Measurements from ENCODE around the gene ZNF644. TPM values are rescaled to one million over a fixed set of nuclear protein-coding genes. Genes with fewer than 3 reads are reported as not detected.
"Not testable (repeated sequence)": the region's sequence is repeated elsewhere in the genome, so short reads cannot be mapped to it uniquely, and the experiment has no call there.

Gene ZNF644
- total RNA-seq, 1 donor from 2014 or later: 26.2 TPM

GRCh38 chr1:90940746-90941145 is 81.1 kb downstream of the ZNF644 start:
- no peak overlapping the region for H3K4me3 ChIP-seq (ENCODE audit: low read depth, low read length)
- DNase-seq (ENCODE audit: low read depth): no peak
- TF ChIP-seq CTCF (conservative IDR thresholded peaks at IDR 0.05; ENCODE audit: low read depth, low read length): no peak

- DNase-seq (ENCODE audit: low read depth): no peak
- H3K4me3 ChIP-seq (ENCODE audit: low read depth, low read length): no peak overlapping the region
- no peak for TF ChIP-seq CTCF (conservative IDR thresholded peaks at IDR 0.05; ENCODE audit: low read depth, low read length)
Observed at GRCh38 chr1:90936731-90937130, 85.1 kb downstream of the ZNF644 start.

GRCh38 chr1:90936061-90936460 is 85.8 kb downstream of the ZNF644 start:
- no peak overlapping the region for H3K4me3 ChIP-seq (ENCODE audit: low read depth, low read length)
- no peak for DNase-seq (ENCODE audit: low read depth)
- TF ChIP-seq CTCF (conservative IDR thresholded peaks at IDR 0.05; ENCODE audit: low read depth, low read length): no peak

- DNase-seq (ENCODE audit: low read depth); H3K4me3 ChIP-seq (ENCODE audit: low read depth, low read length): not testable (repeated sequence)
Observed at GRCh38 chr1:90928231-90928630, 93.6 kb downstream of the ZNF644 start.

- DNase-seq (ENCODE audit: low read depth); H3K4me3 ChIP-seq (ENCODE audit: low read depth, low read length): not testable (repeated sequence)
Observed at GRCh38 chr1:90927674-90928073, 94.2 kb downstream of the ZNF644 start.

- TF ChIP-seq CTCF (conservative IDR thresholded peaks at IDR 0.05; ENCODE audit: low read depth, low read length): no peak
- DNase-seq (ENCODE audit: low read depth): no peak
- H3K4me3 ChIP-seq (ENCODE audit: low read depth, low read length): no peak overlapping the region
Observed at GRCh38 chr1:90926971-90927370, 94.9 kb downstream of the ZNF644 start.

GRCh38 chr1:90925928-90926869 is 95.6 kb downstream of the ZNF644 start:
- H3K4me3 ChIP-seq (ENCODE audit: low read depth, low read length): no peak overlapping the region
- no peak for DNase-seq (ENCODE audit: low read depth)

More at GRCh38 chr1:90925928-90926869, 95.6 kb downstream of the ZNF644 start:
- no peak for TF ChIP-seq CTCF (conservative IDR thresholded peaks at IDR 0.05; ENCODE audit: low read depth, low read length)

Data from epithelial cell of proximal tubule (primary cell).